ENCODE data around the gene DCXR. TPM values are rescaled to one million over a fixed set of nuclear protein-coding genes. Genes with fewer than 3 reads are reported as not detected.

DCXR gene
- total and polyA plus RNA-seq, 2 experiments from 2014 or later: 86.9 to 137 TPM

DNA sequence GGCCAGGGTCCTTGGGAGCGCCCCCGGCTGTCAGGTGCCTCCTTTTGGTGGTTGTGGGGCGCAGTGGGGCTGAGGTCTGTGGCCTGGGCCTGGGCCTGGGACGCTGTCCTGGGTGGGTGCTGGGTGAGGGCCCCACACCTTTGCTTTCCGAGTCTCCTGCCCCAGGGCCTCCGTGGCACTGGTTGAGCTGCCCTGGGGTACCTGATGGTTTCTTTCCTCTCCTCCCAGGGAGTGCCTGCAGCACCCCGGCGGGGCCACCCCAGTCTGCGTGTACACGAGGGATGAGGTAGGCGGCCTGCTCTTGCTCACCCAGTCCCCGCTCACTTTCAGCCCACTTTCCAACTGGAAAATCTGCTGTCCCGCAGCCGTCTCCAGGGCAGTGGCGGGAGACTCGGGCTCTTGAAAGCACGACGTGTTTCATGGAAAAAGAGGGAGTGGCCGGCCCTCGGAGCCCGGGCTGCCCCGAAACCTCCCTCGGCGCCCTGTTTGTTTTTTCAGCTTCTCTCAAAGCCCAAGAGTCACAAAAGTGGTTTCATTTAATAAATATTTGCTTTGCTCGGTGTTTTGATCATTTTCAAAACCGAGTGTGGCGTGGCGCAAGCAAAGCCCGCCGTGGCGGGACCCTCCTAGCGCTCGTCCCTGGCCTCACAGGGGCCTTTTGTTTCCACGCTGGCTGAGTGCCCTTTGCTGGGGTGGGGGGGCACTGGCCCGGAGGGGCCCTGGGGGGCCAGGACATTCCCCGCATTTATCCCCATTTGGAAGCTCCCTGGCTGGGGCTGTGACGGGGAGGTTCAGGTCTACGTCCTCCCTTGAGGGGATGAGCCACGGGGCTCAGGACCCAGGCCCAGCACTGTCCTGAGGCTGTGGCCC is 42.7 kb downstream of the DCXR start:
- Mint-ChIP-seq H3K9me3 (no peaks in the 10 kb centered on the region), H3K36me3 (ENCODE audit: low read depth) (peaks cover 10% of the 10 kb centered on the region; the same call in 2 of the 3 replicates), H3K27ac (no peak overlapping the region), H3K4me3 (no peak overlapping the region), H3K4me1 (peaks cover 27% of the 10 kb centered on the region), H3K27me3 (ENCODE audit: insufficient read depth, low read depth, poor library complexity) (peaks cover 13% of the 10 kb centered on the region)
- Histone ChIP-seq H3K36me3 (ENCODE audit: insufficient read depth) (no peaks in the 10 kb centered on the region), H3K4me3 (no peak overlapping the region), H3K4me1 (ENCODE audit: insufficient read depth) (peaks cover 11% of the 10 kb centered on the region; the same call in 1 of the 2 replicates), H3K27me3 (ENCODE audit: insufficient read depth) (no peaks in the 10 kb centered on the region), H3K4me2 (no peak overlapping the region), H3K9me2 (ENCODE audit: insufficient read depth) (no peaks in the 10 kb centered on the region), H2AFZ (no peak overlapping the region), H4K20me1 (replicated peaks; ENCODE audit: insufficient read depth) (peaks cover 6% of the 10 kb centered on the region), H3K27ac (ENCODE audit: low read depth) (no peak overlapping the region), H3F3A (replicated peaks; ENCODE audit: low read depth) (0 out of 2 replicates have a peak, but pooled peaks cover 3% of the 10 kb centered on the region), H3K79me2 (replicated peaks; ENCODE audit: insufficient read depth) (no peaks in the 10 kb centered on the region)
- ATAC-seq (no peak), DNase-seq (ENCODE audit: low spot score) (no peak)
- TF ChIP-seq, protein P1, sequence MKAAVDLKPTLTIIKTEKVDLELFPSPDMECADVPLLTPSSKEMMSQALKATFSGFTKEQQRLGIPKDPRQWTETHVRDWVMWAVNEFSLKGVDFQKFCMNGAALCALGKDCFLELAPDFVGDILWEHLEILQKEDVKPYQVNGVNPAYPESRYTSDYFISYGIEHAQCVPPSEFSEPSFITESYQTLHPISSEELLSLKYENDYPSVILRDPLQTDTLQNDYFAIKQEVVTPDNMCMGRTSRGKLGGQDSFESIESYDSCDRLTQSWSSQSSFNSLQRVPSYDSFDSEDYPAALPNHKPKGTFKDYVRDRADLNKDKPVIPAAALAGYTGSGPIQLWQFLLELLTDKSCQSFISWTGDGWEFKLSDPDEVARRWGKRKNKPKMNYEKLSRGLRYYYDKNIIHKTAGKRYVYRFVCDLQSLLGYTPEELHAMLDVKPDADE (IDR thresholded peaks at IDR 0.05): no peak
- TF ChIP-seq, protein P2, sequence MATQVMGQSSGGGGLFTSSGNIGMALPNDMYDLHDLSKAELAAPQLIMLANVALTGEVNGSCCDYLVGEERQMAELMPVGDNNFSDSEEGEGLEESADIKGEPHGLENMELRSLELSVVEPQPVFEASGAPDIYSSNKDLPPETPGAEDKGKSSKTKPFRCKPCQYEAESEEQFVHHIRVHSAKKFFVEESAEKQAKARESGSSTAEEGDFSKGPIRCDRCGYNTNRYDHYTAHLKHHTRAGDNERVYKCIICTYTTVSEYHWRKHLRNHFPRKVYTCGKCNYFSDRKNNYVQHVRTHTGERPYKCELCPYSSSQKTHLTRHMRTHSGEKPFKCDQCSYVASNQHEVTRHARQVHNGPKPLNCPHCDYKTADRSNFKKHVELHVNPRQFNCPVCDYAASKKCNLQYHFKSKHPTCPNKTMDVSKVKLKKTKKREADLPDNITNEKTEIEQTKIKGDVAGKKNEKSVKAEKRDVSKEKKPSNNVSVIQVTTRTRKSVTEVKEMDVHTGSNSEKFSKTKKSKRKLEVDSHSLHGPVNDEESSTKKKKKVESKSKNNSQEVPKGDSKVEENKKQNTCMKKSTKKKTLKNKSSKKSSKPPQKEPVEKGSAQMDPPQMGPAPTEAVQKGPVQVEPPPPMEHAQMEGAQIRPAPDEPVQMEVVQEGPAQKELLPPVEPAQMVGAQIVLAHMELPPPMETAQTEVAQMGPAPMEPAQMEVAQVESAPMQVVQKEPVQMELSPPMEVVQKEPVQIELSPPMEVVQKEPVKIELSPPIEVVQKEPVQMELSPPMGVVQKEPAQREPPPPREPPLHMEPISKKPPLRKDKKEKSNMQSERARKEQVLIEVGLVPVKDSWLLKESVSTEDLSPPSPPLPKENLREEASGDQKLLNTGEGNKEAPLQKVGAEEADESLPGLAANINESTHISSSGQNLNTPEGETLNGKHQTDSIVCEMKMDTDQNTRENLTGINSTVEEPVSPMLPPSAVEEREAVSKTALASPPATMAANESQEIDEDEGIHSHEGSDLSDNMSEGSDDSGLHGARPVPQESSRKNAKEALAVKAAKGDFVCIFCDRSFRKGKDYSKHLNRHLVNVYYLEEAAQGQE (IDR thresholded peaks at IDR 0.05; ENCODE audit: unreplicated experiment): no peak
- TF ChIP-seq POLR2AphosphoS5 (IDR thresholded peaks at IDR 0.05; ENCODE audit: low read depth) (no peak), CREB1 (CRISPR knock-in tag; IDR thresholded peaks at IDR 0.05; ENCODE audit: low read depth) (no peak), ZNF331 (CRISPR knock-in tag; IDR thresholded peaks at IDR 0.05; ENCODE audit: low read depth) (no peak), JUNB (IDR thresholded peaks at IDR 0.05; ENCODE audit: unreplicated experiment) (no peak), EZH2phosphoT487 (IDR thresholded peaks at IDR 0.05; ENCODE audit: unreplicated experiment) (no peak), EZH2 (IDR thresholded peaks at IDR 0.05; ENCODE audit: low read depth, unreplicated experiment) (no peak), NANOG (IDR thresholded peaks at IDR 0.05; ENCODE audit: borderline replicate concordance) (no peak), STAT1 (IDR thresholded peaks at IDR 0.05; ENCODE audit: unreplicated experiment) (no peak), ZNF114 (CRISPR knock-in tag; IDR thresholded peaks at IDR 0.05) (no peak)
- TF ChIP-seq, protein P3, sequence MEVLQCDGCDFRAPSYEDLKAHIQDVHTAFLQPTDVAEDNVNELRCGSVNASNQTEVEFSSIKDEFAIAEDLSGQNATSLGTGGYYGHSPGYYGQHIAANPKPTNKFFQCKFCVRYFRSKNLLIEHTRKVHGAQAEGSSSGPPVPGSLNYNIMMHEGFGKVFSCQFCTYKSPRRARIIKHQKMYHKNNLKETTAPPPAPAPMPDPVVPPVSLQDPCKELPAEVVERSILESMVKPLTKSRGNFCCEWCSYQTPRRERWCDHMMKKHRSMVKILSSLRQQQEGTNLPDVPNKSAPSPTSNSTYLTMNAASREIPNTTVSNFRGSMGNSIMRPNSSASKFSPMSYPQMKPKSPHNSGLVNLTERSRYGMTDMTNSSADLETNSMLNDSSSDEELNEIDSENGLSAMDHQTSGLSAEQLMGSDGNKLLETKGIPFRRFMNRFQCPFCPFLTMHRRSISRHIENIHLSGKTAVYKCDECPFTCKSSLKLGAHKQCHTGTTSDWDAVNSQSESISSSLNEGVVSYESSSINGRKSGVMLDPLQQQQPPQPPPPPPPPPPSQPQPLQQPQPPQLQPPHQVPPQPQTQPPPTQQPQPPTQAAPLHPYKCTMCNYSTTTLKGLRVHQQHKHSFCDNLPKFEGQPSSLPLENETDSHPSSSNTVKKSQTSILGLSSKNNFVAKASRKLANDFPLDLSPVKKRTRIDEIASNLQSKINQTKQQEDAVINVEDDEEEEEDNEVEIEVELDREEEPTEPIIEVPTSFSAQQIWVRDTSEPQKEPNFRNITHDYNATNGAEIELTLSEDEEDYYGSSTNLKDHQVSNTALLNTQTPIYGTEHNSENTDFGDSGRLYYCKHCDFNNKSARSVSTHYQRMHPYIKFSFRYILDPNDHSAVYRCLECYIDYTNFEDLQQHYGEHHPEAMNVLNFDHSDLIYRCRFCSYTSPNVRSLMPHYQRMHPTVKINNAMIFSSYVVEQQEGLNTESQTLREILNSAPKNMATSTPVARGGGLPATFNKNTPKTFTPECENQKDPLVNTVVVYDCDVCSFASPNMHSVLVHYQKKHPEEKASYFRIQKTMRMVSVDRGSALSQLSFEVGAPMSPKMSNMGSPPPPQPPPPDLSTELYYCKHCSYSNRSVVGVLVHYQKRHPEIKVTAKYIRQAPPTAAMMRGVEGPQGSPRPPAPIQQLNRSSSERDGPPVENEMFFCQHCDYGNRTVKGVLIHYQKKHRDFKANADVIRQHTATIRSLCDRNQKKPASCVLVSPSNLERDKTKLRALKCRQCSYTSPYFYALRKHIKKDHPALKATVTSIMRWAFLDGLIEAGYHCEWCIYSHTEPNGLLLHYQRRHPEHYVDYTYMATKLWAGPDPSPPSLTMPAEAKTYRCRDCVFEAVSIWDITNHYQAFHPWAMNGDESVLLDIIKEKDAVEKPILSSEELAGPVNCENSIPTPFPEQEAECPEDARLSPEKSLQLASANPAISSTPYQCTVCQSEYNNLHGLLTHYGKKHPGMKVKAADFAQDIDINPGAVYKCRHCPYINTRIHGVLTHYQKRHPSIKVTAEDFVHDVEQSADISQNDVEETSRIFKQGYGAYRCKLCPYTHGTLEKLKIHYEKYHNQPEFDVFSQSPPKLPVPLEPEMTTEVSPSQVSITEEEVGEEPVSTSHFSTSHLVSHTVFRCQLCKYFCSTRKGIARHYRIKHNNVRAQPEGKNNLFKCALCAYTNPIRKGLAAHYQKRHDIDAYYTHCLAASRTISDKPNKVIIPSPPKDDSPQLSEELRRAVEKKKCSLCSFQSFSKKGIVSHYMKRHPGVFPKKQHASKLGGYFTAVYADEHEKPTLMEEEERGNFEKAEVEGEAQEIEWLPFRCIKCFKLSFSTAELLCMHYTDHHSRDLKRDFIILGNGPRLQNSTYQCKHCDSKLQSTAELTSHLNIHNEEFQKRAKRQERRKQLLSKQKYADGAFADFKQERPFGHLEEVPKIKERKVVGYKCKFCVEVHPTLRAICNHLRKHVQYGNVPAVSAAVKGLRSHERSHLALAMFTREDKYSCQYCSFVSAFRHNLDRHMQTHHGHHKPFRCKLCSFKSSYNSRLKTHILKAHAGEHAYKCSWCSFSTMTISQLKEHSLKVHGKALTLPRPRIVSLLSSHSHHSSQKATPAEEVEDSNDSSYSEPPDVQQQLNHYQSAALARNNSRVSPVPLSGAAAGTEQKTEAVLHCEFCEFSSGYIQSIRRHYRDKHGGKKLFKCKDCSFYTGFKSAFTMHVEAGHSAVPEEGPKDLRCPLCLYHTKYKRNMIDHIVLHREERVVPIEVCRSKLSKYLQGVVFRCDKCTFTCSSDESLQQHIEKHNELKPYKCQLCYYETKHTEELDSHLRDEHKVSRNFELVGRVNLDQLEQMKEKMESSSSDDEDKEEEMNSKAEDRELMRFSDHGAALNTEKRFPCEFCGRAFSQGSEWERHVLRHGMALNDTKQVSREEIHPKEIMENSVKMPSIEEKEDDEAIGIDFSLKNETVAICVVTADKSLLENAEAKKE (CRISPR knock-in tag; IDR thresholded peaks at IDR 0.05): no peak
- TF ChIP-seq, protein P4, sequence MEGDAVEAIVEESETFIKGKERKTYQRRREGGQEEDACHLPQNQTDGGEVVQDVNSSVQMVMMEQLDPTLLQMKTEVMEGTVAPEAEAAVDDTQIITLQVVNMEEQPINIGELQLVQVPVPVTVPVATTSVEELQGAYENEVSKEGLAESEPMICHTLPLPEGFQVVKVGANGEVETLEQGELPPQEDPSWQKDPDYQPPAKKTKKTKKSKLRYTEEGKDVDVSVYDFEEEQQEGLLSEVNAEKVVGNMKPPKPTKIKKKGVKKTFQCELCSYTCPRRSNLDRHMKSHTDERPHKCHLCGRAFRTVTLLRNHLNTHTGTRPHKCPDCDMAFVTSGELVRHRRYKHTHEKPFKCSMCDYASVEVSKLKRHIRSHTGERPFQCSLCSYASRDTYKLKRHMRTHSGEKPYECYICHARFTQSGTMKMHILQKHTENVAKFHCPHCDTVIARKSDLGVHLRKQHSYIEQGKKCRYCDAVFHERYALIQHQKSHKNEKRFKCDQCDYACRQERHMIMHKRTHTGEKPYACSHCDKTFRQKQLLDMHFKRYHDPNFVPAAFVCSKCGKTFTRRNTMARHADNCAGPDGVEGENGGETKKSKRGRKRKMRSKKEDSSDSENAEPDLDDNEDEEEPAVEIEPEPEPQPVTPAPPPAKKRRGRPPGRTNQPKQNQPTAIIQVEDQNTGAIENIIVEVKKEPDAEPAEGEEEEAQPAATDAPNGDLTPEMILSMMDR (conservative IDR thresholded peaks at IDR 0.05; ENCODE audit: low read depth in 2 of 2): no peak

All from GM23338 (cell line).